Panc1 (cell line): ENCODE results near the gene SCD5. TPM values are rescaled to one million over a fixed set of nuclear protein-coding genes. Genes with fewer than 3 reads are reported as not detected.

Experiments
- ATAC-seq: fragments of 200-7000 bp; cut with Tn5 transposase; 2 replicates; pipeline ENCODE4 v1.9.1; 2020; ENCODE audit warnings: mild to moderate bottlenecking, moderate library complexity
- BruUV-seq: library from RNA; stranded (reverse); fragments of 400-500 nt; replicated peaks from 2 replicates; lab custom pipeline; 2021; lab: Mats Ljungman, UMichigan
- CTCF ChIA-PET: fragments of 300-600 bp; sonication (Branson Sonifier 250); formaldehyde crosslinking; loops from one replicate; lab custom pipeline; 2022; ENCODE audit warnings: antibody characterized with exemption; lab: Charles Lee
- POLR2A ChIA-PET: fragments of 300-600 bp; sonication (Branson Sonifier 250); formaldehyde crosslinking; loops from one replicate; lab custom pipeline; 2022; ENCODE audit warnings: antibody characterized with exemption; lab: Charles Lee
- DNase-seq: peaks from one replicate; pipeline ENCODE4 v3.0.0-alpha.2; 2010; ENCODE audit warnings: low read depth, low spot score
- H3K27ac ChIP-seq: 2 replicates; pipeline ENCODE4 v1.5.1; 2011; ENCODE audit warnings: mild to moderate bottlenecking, low read length, inconsistent platforms
- H3K27me3 ChIP-seq: fragments of 200-500 bp; sonication (Bioruptor generic); 2 replicates; pipeline ENCODE4 v1.6.0; 2014; ENCODE audit warnings: low read length, inconsistent platforms; ENCODE audit not compliant: control insufficient read depth, insufficient read depth
- H3K36me3 ChIP-seq: fragments of 200-500 bp; sonication (Bioruptor generic); 2 replicates; pipeline ENCODE4 v1.5.1; 2014; ENCODE audit warnings: inconsistent platforms, mild to moderate bottlenecking, low read length, moderate library complexity; ENCODE audit not compliant: control insufficient read depth, insufficient read depth
- H3K4me1 ChIP-seq: 2 replicates; pipeline ENCODE4 v1.5.1; 2011; ENCODE audit warnings: inconsistent platforms, mild to moderate bottlenecking, low read length, moderate library complexity; ENCODE audit not compliant: control insufficient read depth, insufficient read depth
- H3K4me3 ChIP-seq, 2 experiments: 2 replicates each; pipeline ENCODE4 v1.5.1; 2011 to 2012; ENCODE audit warnings: low read depth in 2 of 2, low read length in 2 of 2, mild to moderate bottlenecking in 2 of 2, inconsistent platforms in 1 of 2, moderate library complexity in 1 of 2
- H3K9me3 ChIP-seq: fragments of 200-500 bp; sonication (Bioruptor generic); 2 replicates; pipeline ENCODE4 v1.5.1; 2014; ENCODE audit warnings: low read depth, mild to moderate bottlenecking, inconsistent platforms, low read length, moderate library complexity; ENCODE audit not compliant: control insufficient read depth, insufficient read depth
- CTCF ChIP-seq: fragments of 450-650 bp; IDR thresholded peaks from 2 replicates; pipeline ENCODE4 v1.5.1; 2017; ENCODE audit warnings: mild to moderate bottlenecking
- POLR2AphosphoS5 ChIP-seq: IDR thresholded peaks from 2 replicates; pipeline ENCODE4 v1.6.1; 2012; ENCODE audit warnings: mild to moderate bottlenecking, low read depth, low read length, moderate library complexity
- REST ChIP-seq, 2 experiments: IDR thresholded peaks; 2 replicates each; pipeline ENCODE4 v1.6.1; 2011 to 2012; ENCODE audit warnings: low read depth in 2 of 2, control low read depth in 1 of 2, low read length in 1 of 2, mild to moderate bottlenecking in 1 of 2, moderate library complexity in 1 of 2; ENCODE audit not compliant: insufficient read depth in 1 of 2
- SIN3A ChIP-seq: IDR thresholded peaks from 2 replicates; pipeline ENCODE4 v1.6.1; 2012; ENCODE audit warnings: low read depth, mild to moderate bottlenecking, low read length, moderate library complexity, borderline replicate concordance; ENCODE audit not compliant: insufficient read depth
- TCF7L2 ChIP-seq: IDR thresholded peaks from 2 replicates; pipeline ENCODE4 v1.6.1; 2011; ENCODE audit warnings: mild to moderate bottlenecking, low read depth, low read length, inconsistent platforms
- in situ Hi-C: cut with HindIII; loops from 2 replicates; pipeline ENCODE4 v1.10.0; 2016; ENCODE audit warnings: low sequenced_read_pairs, low pct_unique_long_range_greater_than_20kb
- intact Hi-C: fragments of 100-400 bp; cut with micrococcal nuclease; formaldehyde crosslinking; loops from one replicate; pipeline ENCODE4 v1.10.0; 2022; ENCODE audit not compliant: unreplicated experiment
- total RNA-seq: library from RNA; stranded (reverse); gene quantifications from one replicate; pipeline ENCODE4 v1.2.1, GENCODE V29; 2021; ENCODE audit not compliant: unreplicated experiment

The SCD5 gene
- total RNA-seq, 1 experiment from 2014 or later, result 2.0 TPM

GRCh38 chr4:82761229-82761628, 37.4 kb downstream of the SCD5 start:
- Histone ChIP-seq H3K27me3 (no peaks in the 10 kb centered on the region), H3K4me1 (no peaks in the 10 kb centered on the region), H3K36me3 (no peaks in the 10 kb centered on the region), H3K27ac (no peak overlapping the region), H3K4me3 (no peak overlapping the region), H3K9me3 (peaks cover 5% of the 10 kb centered on the region; the same call in 1 of the 2 replicates)
- DNase-seq (no peak), ATAC-seq (no peak)
- no TSS peak for BruUV-seq
- no peak for TF ChIP-seq POLR2AphosphoS5
- intact Hi-C loops (no loop called here), in situ Hi-C loops (no loop called here)
- POLR2A ChIA-PET, result interaction anchor here (0.7 kb wide), 1 partner anchor 163 kb away, joined by 3 read pairs; no protein-coding TSS in a partner anchor
- CTCF ChIA-PET, result no interaction called here

GRCh38 chr4:82758701-82759685, 39.6 kb downstream of the SCD5 start:
- ChIA-PET CTCF (no interaction called here), POLR2A (interaction anchor here (0.5 kb wide), 2 partner anchors 163 to 773 kb away, joined by 5 to 11 read pairs; no protein-coding TSS in a partner anchor)
- H3K9me3 ChIP-seq, result no peaks in the 10 kb centered on the region
- H3K4me3 ChIP-seq, result no peak overlapping the region
- TF ChIP-seq CTCF (no peak), SIN3A (no peak), REST (IDR thresholded peaks at IDR 0.05; ENCODE audit: insufficient read depth in 1 of 2, low read depth in 2 of 2, low read length in 1 of 2) (no peak), TCF7L2 (no peak), POLR2AphosphoS5 (no peak)
- no peak overlapping the region for H3K27ac ChIP-seq
- no peaks in the 10 kb centered on the region for H3K36me3 ChIP-seq
- BruUV-seq, result no TSS peak
- DNase-seq (no peak), ATAC-seq (no peak)
- in situ Hi-C loops (no loop called here), intact Hi-C loops (no loop called here)
- no peaks in the 10 kb centered on the region for H3K27me3 ChIP-seq
- no peaks in the 10 kb centered on the region for H3K4me1 ChIP-seq

GRCh38 chr4:82756061-82756460, 42.5 kb downstream of the SCD5 start:
- H3K9me3 ChIP-seq, result no peaks in the 10 kb centered on the region
- POLR2A ChIA-PET, result no interaction called here
- H3K4me3 ChIP-seq, result no peak overlapping the region
- in situ Hi-C loops, result no loop called here
- CTCF ChIA-PET, result no interaction called here
- no peak for ATAC-seq
- no peaks in the 10 kb centered on the region for H3K36me3 ChIP-seq
- intact Hi-C loops, result no loop called here
- no peaks in the 10 kb centered on the region for H3K27me3 ChIP-seq
- no peaks in the 10 kb centered on the region for H3K4me1 ChIP-seq
- BruUV-seq, result no TSS peak
- DNase-seq, result no peak
- no peak for TF ChIP-seq REST (IDR thresholded peaks at IDR 0.05; ENCODE audit: insufficient read depth in 1 of 2, low read depth in 2 of 2, low read length in 1 of 2)
- TF ChIP-seq POLR2AphosphoS5, result no peak
- no peak for TF ChIP-seq TCF7L2
- TF ChIP-seq SIN3A, result no peak
- no peak overlapping the region for H3K27ac ChIP-seq
